Hematopoietic multipotent progenitor cell treated with erythropoietin and hydrocortisone succinate and interleukin-3 and kit ligand, for 4 days (in vitro differentiated cells): ENCODE measurements around the gene ANP32A.
A peak's percentile ranks its signal among the peaks of the same experiment; 100 is the strongest.
"Not testable (repeated sequence)": the region's sequence is repeated elsewhere in the genome, so short reads cannot be mapped to it uniquely, and the experiment has no call there.

Source experiments
- DNase-seq: peaks from one replicate; pipeline ENCODE4 v3.0.0-alpha.2; 2015

The ANP32A gene

DNA sequence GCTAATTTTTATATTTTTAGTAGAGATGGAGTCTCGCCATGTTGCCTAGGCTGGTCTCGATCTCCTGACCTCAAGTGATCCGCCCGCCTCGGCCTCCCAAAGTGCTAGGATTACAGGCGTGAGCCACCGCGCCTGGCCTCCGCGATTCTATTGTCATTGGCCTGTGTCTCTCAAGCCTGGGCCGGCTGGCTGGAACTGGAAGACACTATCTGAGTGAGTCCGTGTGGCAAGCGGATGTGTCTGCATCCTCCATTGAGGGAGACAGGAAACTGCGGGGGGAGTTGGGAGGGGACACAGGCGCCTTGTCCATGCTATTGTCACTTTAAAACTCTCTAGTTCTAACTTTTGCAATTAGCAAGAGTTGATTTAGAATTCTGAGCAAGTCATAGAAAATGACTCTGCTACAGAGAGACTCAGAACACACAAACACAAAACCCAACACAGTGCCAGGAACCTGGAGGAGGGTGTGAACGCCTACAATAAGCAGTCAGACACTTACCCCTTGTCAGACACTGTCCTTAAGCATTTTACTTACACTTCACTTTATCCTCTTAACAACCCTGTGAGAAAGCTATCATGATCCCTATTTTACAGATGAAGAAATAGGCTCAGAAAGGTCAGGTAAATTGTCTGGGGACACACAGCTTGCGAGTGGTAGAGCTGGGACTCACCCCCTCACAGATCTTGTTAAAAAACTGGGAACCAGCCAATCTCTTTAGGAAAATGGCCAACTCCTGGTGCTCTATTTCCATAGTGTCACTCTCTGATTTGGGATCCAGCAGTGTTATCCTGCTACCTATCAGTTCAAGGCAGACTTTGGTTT is 38.7 kb downstream of the ANP32A start:
- peak; percentile 94 for DNase-seq

DNA sequence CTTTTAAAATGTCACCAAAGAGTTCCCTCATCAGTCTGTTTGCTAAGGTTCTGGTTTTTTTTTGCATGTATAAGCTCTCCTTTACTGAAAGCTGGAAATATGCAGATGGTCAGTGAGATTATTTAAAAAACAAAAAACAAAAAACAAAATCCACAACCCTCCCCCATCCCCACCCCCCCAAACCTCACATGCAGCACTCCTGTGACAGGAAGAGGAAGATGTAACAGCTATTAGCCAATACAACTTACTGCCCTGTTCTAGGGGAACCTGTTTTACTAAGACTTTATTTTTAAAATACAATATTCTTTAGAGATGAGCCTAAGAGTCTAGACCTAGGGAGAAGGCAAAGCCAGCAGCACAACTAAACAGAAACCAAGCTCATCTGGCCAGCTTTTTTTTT is 39.5 kb downstream of the ANP32A start:
- peak; percentile 52 for DNase-seq

DNA sequence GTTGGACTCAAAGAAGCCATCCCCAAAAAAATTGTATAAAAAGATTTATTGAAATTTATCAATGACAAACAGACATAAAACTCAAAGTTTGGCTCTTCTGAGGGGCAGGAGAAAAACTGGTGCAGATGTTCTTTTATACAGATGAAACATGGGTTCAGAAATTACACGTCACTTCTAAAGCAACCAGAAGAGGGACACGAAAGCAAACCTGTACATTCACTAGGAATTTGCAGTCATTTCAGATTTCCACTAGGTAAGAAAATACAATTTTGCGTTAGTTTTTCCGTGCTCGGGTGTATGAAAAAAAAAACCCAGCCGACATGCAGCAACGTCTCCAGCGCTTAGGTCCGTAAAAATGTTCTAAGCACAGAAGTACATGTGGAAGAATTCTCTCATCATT is 41.8 kb downstream of the ANP32A start:
- no peak for DNase-seq

DNA sequence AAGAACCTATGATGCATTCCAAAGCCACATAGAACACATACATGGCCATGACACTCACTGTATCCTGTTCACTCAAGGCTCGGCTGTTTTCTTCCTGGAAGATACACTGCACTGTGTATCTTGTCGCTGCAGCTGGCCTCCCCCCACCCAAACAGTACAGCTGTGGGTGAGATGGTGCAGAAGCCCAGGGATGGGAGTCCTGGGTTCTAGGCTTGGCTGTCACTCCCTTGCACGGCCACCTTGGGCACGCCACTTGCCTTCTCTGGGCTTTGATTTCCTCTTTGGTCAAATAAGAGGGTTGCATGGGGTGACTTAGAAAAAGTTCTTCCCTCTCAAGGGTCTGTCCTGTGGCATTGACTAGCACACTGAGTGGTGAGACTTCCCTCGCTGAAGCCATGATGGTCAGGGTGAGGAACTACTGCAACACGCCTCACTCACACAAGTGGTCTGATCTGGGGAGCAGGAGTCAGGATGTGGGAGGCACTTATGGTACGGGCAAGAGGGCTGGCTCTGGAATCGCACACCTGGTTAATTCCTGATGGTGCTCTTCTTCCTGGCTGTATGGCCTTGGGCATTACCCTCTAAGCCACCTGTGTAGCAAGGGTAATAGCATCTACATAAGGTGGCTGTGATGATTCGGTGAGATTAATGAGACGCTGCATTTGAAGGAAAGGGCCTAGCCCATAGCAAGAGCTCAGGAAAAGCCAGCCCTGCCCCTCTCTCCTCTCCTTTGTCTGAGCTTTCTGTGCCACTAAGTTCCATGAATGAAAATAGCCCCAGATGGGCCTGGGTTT is 44.0 kb downstream of the ANP32A start:
- DNase-seq = no peak

DNA sequence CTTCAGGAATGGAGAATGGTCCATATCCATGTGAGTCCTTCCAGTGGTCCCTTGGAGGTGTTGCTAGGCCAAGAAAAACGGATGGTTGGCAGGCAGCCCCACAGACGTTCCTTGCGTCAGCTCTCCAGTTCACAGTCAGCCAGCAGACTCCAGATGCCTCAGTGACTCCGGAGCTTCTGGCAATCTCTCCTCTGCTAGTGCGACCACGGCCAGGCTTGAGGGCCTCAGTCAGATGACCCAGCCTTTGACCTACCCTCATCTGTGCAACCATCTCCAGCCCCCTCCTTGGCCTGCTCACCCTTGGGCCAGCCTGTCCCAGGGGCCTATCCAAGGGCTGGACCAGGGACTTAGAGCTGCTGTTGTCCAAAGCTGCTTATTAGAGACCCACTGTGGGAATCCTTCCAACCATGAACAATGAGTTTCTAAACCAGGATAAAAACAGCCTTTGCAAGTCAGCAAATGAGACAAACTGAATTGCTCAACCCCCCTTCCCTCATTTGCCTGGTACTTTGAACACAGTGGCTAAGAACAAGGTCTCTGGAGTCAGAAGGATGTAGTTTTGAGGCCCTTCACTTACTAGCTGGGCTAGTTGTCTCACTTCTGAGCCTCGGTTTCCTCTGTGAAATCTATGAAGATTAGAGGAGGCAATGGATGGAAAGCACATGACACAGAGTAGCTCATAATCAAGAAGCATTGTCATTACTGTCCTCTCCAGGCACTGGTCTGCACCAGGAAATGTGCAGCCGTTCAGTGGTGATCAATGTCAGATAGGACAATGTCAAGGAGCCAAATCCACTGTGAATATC is 44.8 kb downstream of the ANP32A start:
- DNase-seq = no peak

DNA sequence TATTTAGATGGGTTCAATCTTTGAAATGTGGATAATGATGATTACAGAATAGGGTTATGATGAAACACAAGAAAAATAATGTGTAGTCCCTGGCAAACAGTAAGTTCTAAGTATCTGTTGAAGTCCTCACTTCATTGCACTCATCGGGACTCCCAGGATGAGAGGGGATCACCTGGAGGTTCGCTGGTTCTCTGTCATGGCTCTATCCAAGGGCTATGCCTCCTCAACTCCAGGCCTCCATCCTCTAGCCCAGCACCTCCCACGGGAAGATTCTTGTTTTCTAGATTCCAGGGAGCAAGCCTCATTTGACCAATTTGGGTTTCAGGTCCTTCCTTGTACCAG is 45.5 kb downstream of the ANP32A start:
- DNase-seq = no peak

- DNase-seq = no peak
Measured at GRCh38 chr15:68774521-68775235, 46.0 kb downstream of the ANP32A start.

- no peak for DNase-seq
Measured at GRCh38 chr15:68774120-68774519, 46.6 kb downstream of the ANP32A start.

- DNase-seq = no peak
Measured at GRCh38 chr15:68773036-68773435, 47.7 kb downstream of the ANP32A start.

DNA sequence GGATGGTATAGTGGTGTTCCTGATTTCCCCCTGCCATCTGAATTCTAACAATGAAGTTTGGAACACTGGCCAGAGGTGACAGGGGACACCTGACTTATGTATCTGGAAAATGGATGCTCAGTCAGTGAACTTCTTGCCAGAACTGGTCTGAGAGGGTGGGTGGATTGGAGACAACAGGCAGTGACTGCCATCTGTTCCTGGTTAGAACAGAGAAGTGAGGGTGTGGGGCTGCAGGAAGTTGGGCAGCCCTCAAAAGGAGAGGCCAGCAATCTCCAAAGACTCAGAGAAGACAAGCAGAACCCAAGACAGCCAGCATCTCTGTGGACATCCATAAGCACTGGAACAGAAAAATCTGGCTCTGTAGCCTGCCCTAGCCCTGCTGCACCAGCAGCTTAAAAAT is 50.5 kb downstream of the ANP32A start:
- DNase-seq = no peak

GRCh38 chr15:68769702-68770101 is 51.0 kb downstream of the ANP32A start:
- DNase-seq = no peak

DNA sequence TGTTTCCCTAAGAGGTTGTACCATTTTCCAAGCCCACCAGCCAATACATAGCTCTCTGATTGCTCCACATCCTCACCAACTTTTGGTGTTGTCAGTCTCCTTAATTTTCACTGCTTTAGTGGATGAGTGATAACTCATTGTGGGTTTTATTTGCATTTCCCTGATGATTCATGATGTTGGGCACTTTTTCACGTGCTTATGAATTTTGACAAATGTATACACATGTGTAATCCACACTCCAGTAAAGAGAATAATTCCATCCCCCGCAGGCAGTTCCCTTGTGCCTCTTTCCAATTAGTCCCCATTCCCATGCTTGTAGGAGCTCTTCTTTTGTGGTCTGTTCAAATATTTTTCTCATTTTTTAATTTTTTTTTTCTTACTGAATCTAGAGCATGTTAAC is 52.4 kb downstream of the ANP32A start:
- no peak for DNase-seq

GRCh38 chr15:68767833-68768232 is 52.9 kb downstream of the ANP32A start:
- DNase-seq = no peak

GRCh38 chr15:68765602-68766368 is 54.9 kb downstream of the ANP32A start:
- no peak for DNase-seq

- no peak for DNase-seq
Measured at GRCh38 chr15:68764090-68764489, 56.6 kb downstream of the ANP32A start.

DNA sequence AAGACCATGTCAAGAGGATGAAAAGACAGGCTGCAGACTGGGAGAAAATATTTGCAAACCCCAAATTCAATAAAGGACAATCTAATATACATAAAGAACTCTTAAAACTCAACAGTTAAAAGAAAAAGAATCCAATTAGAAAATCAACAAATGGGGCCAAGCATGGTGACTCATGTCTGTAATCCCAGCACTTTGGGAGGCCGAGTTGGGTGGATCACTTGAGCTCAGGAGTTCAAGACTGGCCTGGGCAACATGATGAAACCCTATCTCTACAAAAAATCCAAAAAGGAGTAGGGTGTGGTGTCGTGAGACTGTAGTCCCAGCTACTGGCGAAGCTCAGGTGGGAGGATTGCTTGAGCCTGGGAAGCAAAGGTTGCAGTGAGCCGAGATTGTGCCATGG is 57.6 kb downstream of the ANP32A start:
- DNase-seq = no peak

GRCh38 chr15:68759982-68760579 is 60.6 kb downstream of the ANP32A start:
- not testable (repeated sequence) for DNase-seq

DNA sequence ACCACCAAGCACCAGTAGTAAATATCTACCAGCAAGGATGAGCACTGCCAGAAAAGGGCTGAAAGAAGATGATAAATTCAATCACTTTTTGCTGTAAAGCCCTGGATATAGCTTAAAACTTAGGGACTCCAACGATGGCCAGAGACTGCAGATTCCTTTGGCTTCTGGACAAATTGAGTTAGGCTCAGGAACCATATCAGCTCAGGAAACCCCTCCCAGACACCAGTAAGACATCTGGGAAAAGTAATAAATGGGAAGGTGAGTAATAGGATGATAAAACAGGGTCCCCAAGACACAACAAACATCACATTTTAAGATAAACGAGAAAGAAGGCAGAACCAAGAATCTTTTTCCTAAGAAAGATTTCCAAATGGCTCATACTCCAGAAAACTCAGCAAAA is 65.0 kb downstream of the ANP32A start:
- DNase-seq = no peak

- no peak for DNase-seq
Measured at GRCh38 chr15:68751622-68752021, 69.1 kb downstream of the ANP32A start.

GRCh38 chr15:68749793-68750192 is 70.9 kb downstream of the ANP32A start:
- no peak for DNase-seq

DNA sequence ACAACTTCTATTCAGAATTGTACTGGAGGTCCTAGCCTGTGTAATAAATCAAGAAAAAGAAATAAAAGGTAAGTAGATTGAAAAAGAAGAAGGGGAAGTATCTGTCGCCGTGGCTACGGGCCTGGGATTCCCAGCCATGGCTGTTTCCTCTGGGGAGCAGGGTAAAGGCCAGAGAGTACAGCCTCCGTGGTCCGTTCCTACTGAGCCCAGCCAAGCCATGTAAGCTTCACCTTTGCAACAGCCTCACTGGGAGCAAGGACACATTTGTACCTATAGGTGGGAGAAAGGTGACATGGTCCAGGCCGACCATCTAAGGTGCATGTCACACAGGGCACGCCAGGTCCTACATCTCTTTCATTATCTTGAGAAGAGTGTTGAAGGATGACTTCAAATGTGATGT is 71.3 kb downstream of the ANP32A start:
- DNase-seq = no peak

DNA sequence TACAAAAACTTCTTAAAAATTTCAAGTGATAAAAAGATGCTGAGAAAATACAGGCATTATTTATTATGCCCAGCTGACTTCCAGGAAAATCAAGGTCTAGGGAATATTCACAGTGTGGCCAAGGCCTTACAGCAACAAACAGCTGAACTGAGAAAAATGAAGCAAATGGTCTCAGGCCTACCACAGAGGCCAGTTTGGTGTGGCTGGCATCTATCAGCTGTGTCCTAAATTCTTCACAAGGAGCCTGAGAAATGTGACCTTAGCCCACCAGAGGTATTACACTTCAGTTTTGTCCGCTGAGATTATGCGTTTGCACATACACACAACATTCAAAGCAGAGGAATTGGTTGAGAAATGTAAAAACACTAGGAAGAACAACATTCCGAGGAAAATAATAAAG is 77.4 kb downstream of the ANP32A start:
- no peak for DNase-seq
